Mucosa of stomach (tissue), 1 donor: ENCODE measurements around the gene ASB9.
"Not testable (repeated sequence)": the region's sequence is repeated elsewhere in the genome, so short reads cannot be mapped to it uniquely, and the experiment has no call there.

Experiments
- H3K27me3 ChIP-seq: one replicate; pipeline ENCODE4 v1.7.0; 2013; ENCODE audit warnings: mild to moderate bottlenecking, low read length; ENCODE audit not compliant: control insufficient read depth, insufficient read depth
- H3K36me3 ChIP-seq: one replicate; pipeline ENCODE4 v1.7.0; 2013; ENCODE audit warnings: low read length; ENCODE audit not compliant: control insufficient read depth, insufficient read depth
- H3K4me1 ChIP-seq: one replicate; pipeline ENCODE4 v1.7.0; 2013; ENCODE audit warnings: mild to moderate bottlenecking, low read length; ENCODE audit not compliant: control insufficient read depth, insufficient read depth
- H3K4me3 ChIP-seq: one replicate; pipeline ENCODE4 v1.7.0; 2013; ENCODE audit warnings: low read length
- H3K9ac ChIP-seq: one replicate; pipeline ENCODE4 v1.7.0; 2013; ENCODE audit warnings: mild to moderate bottlenecking, low read length, moderate library complexity
- H3K9me3 ChIP-seq: one replicate; pipeline ENCODE4 v1.7.0; 2013; ENCODE audit warnings: mild to moderate bottlenecking, low read length, moderate library complexity; ENCODE audit not compliant: control insufficient read depth
- donor health status: Pancreatic carcinoma.

The ASB9 gene

DNA sequence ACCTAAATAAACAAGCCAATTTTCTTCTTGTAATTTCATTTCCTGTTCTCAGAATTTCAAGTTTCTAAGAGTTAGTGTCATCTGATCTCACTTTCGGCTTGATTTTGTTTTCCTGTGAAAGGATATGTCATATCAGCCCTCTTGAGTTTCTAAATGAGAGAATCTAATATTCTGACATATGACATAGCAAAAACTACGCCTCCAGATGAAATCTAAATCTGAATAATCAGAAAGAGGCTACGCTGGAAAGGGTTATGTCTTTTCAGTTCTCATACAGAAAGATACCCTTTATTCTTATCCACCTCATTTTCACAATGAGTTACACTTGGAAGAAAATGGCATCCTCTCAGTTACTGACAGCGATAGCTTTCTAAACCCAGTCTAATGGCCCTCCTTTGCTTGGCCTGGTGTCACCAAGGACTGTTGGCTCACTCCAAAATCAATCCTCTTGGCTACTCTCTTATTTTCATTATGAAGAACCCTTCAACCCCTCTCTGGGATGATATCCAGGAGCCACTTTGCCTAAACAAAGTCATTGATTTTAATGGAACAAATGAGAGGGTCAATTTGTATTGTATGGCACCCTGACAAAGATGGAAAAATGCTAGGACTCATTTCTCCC lies 65.6 kb downstream of the ASB9 start:
- no peaks in the 10 kb centered on the region for H3K4me1 ChIP-seq
- H3K4me3 ChIP-seq: no peak overlapping the region
- no peaks in the 10 kb centered on the region for H3K27me3 ChIP-seq

GRCh38 chrX:15203694-15204093 lies 66.2 kb downstream of the ASB9 start:
- no peaks in the 10 kb centered on the region for H3K36me3 ChIP-seq
- no peak overlapping the region for H3K9ac ChIP-seq
- no peaks in the 10 kb centered on the region for H3K4me1 ChIP-seq
- H3K4me3 ChIP-seq: no peak overlapping the region
- H3K27me3 ChIP-seq: no peaks in the 10 kb centered on the region
- H3K9me3 ChIP-seq: no peaks in the 10 kb centered on the region

More for the DNA sequence above, 65.6 kb downstream of the ASB9 start:
- H3K9me3 ChIP-seq: no peaks in the 10 kb centered on the region
- no peaks in the 10 kb centered on the region for H3K36me3 ChIP-seq
- no peak overlapping the region for H3K9ac ChIP-seq

DNA sequence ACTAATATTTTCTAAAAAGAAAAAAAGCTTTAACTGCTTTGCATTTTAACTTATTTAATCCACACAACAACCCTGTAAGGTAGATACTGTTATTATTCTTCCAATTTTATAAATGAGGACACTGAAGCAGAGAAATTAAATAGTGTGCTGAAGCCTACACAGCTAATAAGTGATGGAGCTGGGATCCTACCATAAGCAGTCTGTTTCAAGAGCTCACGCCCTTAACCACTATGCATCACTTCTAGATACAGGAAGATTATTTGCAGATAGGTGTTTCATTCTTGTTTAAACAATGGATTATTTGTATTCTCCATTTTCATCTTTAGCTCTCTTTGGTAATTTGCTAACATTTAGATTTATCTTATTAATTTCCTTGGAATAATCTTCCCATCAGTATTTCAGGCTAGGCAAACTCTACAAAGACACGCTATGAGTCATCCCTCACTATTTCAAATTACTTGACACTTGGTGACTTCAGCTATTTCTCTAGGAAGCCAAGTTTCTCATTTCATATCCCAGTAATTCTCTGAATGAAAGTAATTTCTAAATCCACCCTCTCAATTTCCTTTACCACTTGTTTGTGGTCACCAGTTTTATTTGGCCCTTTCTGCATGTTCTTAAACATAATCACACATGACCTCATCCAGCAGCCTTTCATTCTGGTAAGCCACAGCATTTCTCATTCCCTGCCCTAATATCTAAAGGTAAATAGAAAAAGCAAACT lies 67.3 kb downstream of the ASB9 start:
- no peaks in the 10 kb centered on the region for H3K36me3 ChIP-seq
- no peaks in the 10 kb centered on the region for H3K4me1 ChIP-seq
- no peak overlapping the region for H3K9ac ChIP-seq
- H3K27me3 ChIP-seq: no peaks in the 10 kb centered on the region
- no peak overlapping the region for H3K4me3 ChIP-seq
- H3K9me3 ChIP-seq: no peaks in the 10 kb centered on the region

GRCh38 chrX:15200871-15201270 lies 69.0 kb downstream of the ASB9 start:
- no peak overlapping the region for H3K4me3 ChIP-seq
- H3K9me3 ChIP-seq: no peaks in the 10 kb centered on the region
- H3K9ac ChIP-seq: no peak overlapping the region
- no peaks in the 10 kb centered on the region for H3K36me3 ChIP-seq
- no peaks in the 10 kb centered on the region for H3K27me3 ChIP-seq
- no peaks in the 10 kb centered on the region for H3K4me1 ChIP-seq

GRCh38 chrX:15198608-15199202 lies 71.2 kb downstream of the ASB9 start:
- not testable (repeated sequence) for H3K4me1 ChIP-seq, H3K9me3 ChIP-seq, H3K27me3 ChIP-seq, H3K4me3 ChIP-seq, H3K9ac ChIP-seq, H3K36me3 ChIP-seq

- no peaks in the 10 kb centered on the region for H3K36me3 ChIP-seq
- H3K4me3 ChIP-seq: no peak overlapping the region
- no peaks in the 10 kb centered on the region for H3K27me3 ChIP-seq
- no peak overlapping the region for H3K9ac ChIP-seq
- H3K9me3 ChIP-seq: no peaks in the 10 kb centered on the region
- no peaks in the 10 kb centered on the region for H3K4me1 ChIP-seq
Measured at GRCh38 chrX:15194146-15194545, 75.7 kb downstream of the ASB9 start.
